ENCODE measurements around the gene FAM240A.

The FAM240A gene

DNA sequence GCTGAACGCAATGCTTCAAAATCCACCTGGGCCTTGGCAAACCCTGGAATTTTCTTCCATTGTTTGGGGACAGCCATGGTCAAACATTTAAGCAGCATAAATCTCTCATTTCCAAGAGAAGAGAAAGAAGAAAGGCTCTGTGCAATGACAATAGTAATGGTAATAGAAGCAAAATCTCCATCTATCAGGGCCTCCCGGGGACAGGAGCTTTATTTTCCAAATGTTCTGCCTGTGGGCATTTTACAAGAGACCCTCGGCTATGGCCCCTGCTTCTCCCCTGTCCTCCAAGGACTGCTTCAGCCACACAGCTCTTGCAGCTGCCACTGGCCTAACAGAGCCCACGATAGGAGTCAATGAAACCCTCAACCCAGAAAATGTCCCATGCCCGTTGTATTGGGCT, 12.7 kb upstream of the FAM240A start:
- no peak for DNase-seq (ENCODE audit: low read depth, low spot score)
- H3K9ac ChIP-seq (ENCODE audit: insufficient read length), result no peak overlapping the region

DNA sequence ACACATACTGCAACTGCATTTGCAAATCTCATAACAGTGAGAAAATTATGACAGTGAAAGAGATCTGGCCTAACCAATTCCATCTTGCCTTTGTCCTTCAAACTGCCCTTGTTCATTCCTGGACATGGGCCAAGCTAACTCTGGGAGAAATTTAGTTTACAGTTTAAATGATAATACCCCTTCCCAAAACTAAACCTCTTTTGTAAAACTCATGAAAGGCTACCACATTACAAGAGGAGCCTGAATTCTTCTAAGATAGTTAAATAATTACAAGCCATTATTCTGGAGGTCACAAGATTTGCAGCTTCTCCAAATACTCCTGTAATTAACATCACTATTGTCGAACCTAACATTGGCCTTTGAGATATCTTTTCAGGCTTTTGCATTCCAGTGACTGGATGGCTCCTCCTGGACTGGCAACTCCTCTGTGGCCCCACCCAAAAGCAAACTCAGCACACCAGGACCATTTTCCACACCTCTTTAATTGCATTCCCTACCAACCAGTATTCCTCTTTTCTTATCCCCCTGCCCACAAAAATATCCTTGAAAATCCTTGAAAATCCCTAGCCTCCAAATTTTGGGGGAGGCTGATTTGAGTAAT, 8.8 kb upstream of the FAM240A start:
- Histone ChIP-seq H3K36me3 (ENCODE audit: insufficient read depth, low read length) (no peaks in the 10 kb centered on the region), H3K27ac (no peak overlapping the region), H3K4me3 (no peak overlapping the region), H3K9ac (ENCODE audit: insufficient read length) (no peak overlapping the region), H3K9me3 (ENCODE audit: low read depth, low read length) (no peaks in the 10 kb centered on the region)
- no peak for TF ChIP-seq EZH2 (IDR thresholded peaks at IDR 0.05)
- DNase-seq (ENCODE audit: low read depth, low spot score), result no peak

More for the DNA sequence above, 12.7 kb upstream of the FAM240A start:
- Histone ChIP-seq H3K9me3 (ENCODE audit: low read depth, low read length) (no peaks in the 10 kb centered on the region), H3K4me3 (no peak overlapping the region), H3K27ac (no peak overlapping the region), H3K36me3 (ENCODE audit: insufficient read depth, low read length) (no peaks in the 10 kb centered on the region)
- TF ChIP-seq FOXP2 (optimal IDR thresholded peaks at IDR 0.05; ENCODE audit: control extremely low read depth, extremely low read length, insufficient read depth) (no peak), POLR2AphosphoS5 (IDR thresholded peaks at IDR 0.05; ENCODE audit: borderline replicate concordance, low read depth, low read length) (no peak), EZH2 (IDR thresholded peaks at IDR 0.05) (no peak)

DNA sequence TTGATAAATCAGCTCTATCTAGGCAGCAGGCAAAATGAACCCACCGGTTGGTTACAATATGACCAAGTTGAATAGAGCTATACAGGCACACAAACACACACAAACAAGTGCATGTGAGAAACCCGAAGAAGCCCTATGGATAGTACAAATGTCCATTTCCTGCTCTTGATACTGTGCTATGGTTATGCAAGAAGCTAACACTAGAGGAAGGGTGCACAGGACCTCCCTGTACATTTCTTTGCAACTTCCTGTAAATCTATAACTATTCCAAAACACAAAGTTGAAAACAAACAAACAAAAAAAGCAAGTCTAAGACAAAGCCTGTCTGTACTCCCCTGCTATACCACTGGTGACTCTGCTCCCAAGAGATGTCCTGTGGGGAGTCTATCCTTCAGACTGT, 8.2 kb upstream of the FAM240A start:
- H3K36me3 ChIP-seq (ENCODE audit: insufficient read depth, low read length), result no peaks in the 10 kb centered on the region
- no peak overlapping the region for H3K9ac ChIP-seq (ENCODE audit: insufficient read length)
- TF ChIP-seq FOXP2 (optimal IDR thresholded peaks at IDR 0.05; ENCODE audit: control extremely low read depth, extremely low read length, insufficient read depth) (no peak), EZH2 (IDR thresholded peaks at IDR 0.05) (no peak), POLR2AphosphoS5 (IDR thresholded peaks at IDR 0.05; ENCODE audit: borderline replicate concordance, low read depth, low read length) (no peak)
- no peak for DNase-seq (ENCODE audit: low read depth, low spot score)
- H3K9me3 ChIP-seq (ENCODE audit: low read depth, low read length), result no peaks in the 10 kb centered on the region
- H3K27ac ChIP-seq, result no peak overlapping the region
- H3K4me3 ChIP-seq, result no peak overlapping the region

DNA sequence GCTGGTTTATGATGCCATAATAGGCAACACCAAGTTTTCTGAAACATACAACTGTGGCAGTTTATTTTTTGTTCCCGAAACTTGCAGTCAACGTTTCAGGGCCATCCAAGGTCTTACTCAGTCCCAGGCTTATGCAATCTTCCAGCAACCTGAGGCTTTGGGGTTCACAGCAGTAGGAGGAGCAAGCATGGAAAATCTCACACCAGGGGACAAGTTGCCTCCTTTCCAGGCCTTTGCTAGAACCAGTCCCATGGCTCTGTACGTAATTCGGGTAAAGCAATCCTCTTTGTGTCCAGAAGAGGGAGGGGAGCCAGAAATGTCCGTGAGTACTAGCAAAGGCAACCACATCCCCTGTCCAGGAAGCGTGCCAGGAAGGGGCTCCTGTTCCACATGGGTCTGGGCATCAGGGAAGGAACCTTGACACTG, 4.7 kb upstream of the FAM240A start:
- H3K27ac ChIP-seq, result no peak overlapping the region
- H3K4me3 ChIP-seq, result no peak overlapping the region
- H3K9me3 ChIP-seq (ENCODE audit: low read depth, low read length), result no peaks in the 10 kb centered on the region
- TF ChIP-seq FOXP2 (optimal IDR thresholded peaks at IDR 0.05; ENCODE audit: control extremely low read depth, extremely low read length, insufficient read depth), result no peak
- TF ChIP-seq POLR2AphosphoS5 (IDR thresholded peaks at IDR 0.05; ENCODE audit: borderline replicate concordance, low read depth, low read length), result no peak
- no peak for TF ChIP-seq EZH2 (IDR thresholded peaks at IDR 0.05)
- H3K9ac ChIP-seq (ENCODE audit: insufficient read length), result no peak overlapping the region
- no peak for DNase-seq (ENCODE audit: low read depth, low spot score)
- H3K36me3 ChIP-seq (ENCODE audit: insufficient read depth, low read length), result no peaks in the 10 kb centered on the region

DNA sequence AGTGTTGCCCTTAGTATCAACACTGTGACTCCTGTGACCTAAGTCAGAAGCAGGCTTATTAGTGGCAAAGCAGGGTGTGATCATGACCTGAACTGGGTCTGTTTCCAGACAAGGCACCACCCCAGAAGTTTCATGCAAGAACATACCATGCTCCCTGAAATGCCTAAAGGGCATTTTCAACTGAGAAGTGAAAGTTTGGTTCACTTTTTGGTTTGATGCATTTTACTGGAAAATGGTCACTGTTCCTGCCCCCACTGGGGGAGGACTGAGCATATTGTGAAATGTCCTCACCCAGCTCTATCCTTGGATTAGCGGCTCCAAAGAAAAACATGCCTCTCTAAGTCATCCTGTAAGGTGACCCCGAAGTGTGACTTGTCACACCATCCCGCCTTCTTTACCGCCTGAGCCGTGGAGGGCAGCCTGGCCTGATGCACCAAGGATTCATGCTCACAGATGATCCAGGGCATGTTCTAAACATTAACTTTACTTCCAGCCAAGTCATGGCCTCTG, 3.1 kb upstream of the FAM240A start:
- no peaks in the 10 kb centered on the region for H3K9me3 ChIP-seq (ENCODE audit: low read depth, low read length)
- DNase-seq (ENCODE audit: low read depth, low spot score), result no peak
- TF ChIP-seq POLR2AphosphoS5 (IDR thresholded peaks at IDR 0.05; ENCODE audit: borderline replicate concordance, low read depth, low read length) (no peak), FOXP2 (optimal IDR thresholded peaks at IDR 0.05; ENCODE audit: control extremely low read depth, extremely low read length, insufficient read depth) (no peak), EZH2 (IDR thresholded peaks at IDR 0.05) (no peak)
- H3K36me3 ChIP-seq (ENCODE audit: insufficient read depth, low read length), result no peaks in the 10 kb centered on the region
- no peak overlapping the region for H3K9ac ChIP-seq (ENCODE audit: insufficient read length)
- H3K4me3 ChIP-seq, result no peak overlapping the region
- no peak overlapping the region for H3K27ac ChIP-seq

DNA sequence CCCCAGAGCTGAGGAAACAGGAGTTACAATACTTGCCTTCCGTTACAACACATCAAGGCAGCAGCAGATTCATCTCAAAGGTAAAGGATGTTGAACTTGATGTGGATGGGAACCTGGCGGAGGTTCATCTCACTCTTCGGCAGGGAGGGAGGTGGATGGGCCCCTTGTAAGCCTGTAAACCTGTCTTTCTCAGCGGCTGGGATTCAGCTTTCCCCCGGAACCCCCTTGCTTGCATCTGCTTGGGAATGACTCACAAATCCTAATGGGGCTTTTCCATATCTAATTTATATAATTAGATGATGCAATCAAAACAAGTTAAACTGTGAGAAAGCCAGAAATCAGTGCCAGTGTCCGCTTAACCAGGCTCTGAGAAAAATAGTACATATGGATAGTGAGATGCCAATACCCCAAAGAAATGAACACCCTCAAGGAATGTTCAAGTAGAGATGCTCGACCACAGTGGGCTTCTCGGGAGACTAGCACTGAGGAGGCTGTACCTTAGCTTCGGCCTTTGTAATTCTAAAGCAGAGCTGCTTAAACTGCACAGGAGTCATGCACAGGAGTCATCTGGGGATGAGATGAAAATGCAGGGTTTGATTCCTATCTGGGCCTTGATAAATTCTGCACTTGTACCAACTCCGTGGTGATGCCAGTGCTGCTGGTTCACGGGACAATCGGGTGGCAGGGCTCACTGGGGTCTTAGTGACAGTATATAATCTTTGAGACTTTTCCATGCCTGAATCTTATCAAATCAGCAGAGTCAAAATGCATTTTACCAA, 2.2 kb upstream of the FAM240A start:
- no peak for TF ChIP-seq EZH2 (IDR thresholded peaks at IDR 0.05)
- no peak for TF ChIP-seq FOXP2 (optimal IDR thresholded peaks at IDR 0.05; ENCODE audit: control extremely low read depth, extremely low read length, insufficient read depth)
- TF ChIP-seq POLR2AphosphoS5 (IDR thresholded peaks at IDR 0.05; ENCODE audit: borderline replicate concordance, low read depth, low read length), result no peak
- H3K27ac ChIP-seq, result no peak overlapping the region
- H3K9ac ChIP-seq (ENCODE audit: insufficient read length), result no peak overlapping the region
- no peaks in the 10 kb centered on the region for H3K36me3 ChIP-seq (ENCODE audit: insufficient read depth, low read length)
- no peak for DNase-seq (ENCODE audit: low read depth, low spot score)
- H3K9me3 ChIP-seq (ENCODE audit: low read depth, low read length), result no peaks in the 10 kb centered on the region
- H3K4me3 ChIP-seq, result no peak overlapping the region

DNA sequence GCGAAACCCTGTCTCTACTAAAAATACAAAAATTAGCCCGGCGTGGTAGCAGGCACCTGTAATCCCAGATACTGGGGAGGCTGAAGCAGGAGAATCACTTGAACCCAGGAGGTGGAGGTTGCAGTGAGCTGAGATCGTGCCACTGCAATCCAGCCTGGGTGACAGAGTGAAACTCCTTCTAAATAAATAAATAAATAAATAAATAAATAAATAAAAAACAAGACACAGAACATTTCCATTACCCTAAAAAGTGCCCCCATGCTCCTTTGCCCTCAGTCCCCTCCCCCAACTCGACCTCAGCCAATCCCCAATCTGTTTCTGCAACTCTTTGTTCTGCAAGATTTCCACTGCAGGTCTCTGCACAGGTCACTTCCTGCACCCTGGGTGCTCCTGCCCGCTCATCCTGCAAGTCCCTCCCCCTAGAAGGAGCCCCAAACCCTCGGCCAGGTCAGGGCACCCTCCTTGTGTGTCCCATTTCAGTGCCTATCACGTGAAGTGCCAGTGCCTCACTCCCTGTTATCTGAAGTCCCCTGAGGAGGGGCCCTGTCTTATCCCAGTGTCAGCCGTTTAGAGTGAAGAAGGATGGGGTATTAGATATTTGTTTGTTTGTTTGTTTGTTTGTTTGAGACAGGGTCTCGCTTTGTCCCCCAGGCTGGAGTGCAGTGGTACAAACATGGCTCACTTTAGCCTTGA, 1.1 kb downstream of the FAM240A start:
- Histone ChIP-seq H3K36me3 (ENCODE audit: insufficient read depth, low read length) (no peaks in the 10 kb centered on the region), H3K9me3 (ENCODE audit: low read depth, low read length) (no peaks in the 10 kb centered on the region), H3K9ac (ENCODE audit: insufficient read length) (no peak overlapping the region), H3K4me3 (no peak overlapping the region), H3K27ac (no peak overlapping the region)
- TF ChIP-seq FOXP2 (optimal IDR thresholded peaks at IDR 0.05; ENCODE audit: control extremely low read depth, extremely low read length, insufficient read depth) (no peak), EZH2 (IDR thresholded peaks at IDR 0.05) (no peak), POLR2AphosphoS5 (IDR thresholded peaks at IDR 0.05; ENCODE audit: borderline replicate concordance, low read depth, low read length) (no peak)
- no peak for DNase-seq (ENCODE audit: low read depth, low spot score)

DNA sequence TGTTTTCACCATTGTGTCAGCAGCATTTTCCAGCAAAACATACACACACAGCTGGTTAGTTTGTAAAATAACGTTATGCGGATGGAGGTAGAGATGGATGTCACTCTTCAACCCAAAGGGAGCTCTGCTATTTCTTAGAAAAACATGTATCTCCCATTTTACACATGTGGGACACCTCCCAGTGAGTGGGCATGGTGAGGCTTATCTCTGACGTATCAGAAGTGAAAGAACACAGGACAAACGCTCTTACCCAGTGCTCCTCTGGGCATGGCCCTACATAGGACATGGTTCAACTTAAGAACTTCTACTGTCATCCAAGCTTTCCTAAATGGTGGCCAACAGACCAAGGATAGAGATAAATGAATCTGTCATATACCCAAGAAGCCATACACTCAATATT, 2.1 kb downstream of the FAM240A start:
- H3K9me3 ChIP-seq (ENCODE audit: low read depth, low read length), result no peaks in the 10 kb centered on the region
- no peak for TF ChIP-seq FOXP2 (optimal IDR thresholded peaks at IDR 0.05; ENCODE audit: control extremely low read depth, extremely low read length, insufficient read depth)
- TF ChIP-seq EZH2 (IDR thresholded peaks at IDR 0.05), result no peak
- TF ChIP-seq POLR2AphosphoS5 (IDR thresholded peaks at IDR 0.05; ENCODE audit: borderline replicate concordance, low read depth, low read length), result no peak
- no peak overlapping the region for H3K4me3 ChIP-seq
- H3K9ac ChIP-seq (ENCODE audit: insufficient read length), result no peak overlapping the region
- DNase-seq (ENCODE audit: low read depth, low spot score), result no peak
- H3K36me3 ChIP-seq (ENCODE audit: insufficient read depth, low read length), result no peaks in the 10 kb centered on the region
- no peak overlapping the region for H3K27ac ChIP-seq

Measured in SK-N-MC (cell line).